HCT116 (cell line): ENCODE measurements around the gene RSRC1. TPM values are rescaled to one million over a fixed set of nuclear protein-coding genes. Genes with fewer than 3 reads are reported as not detected.

ENCODE experiments used
- ATAC-seq: fragments of 200-7000 bp; cut with Tn5 transposase; 2 replicates; pipeline ENCODE4 v1.9.1; 2020; ENCODE audit warnings: mild to moderate bottlenecking, moderate library complexity
- BruUV-seq: library from RNA; stranded (reverse); fragments of 400-500 nt; replicated peaks from 2 replicates; lab custom pipeline; 2021; lab: Mats Ljungman, UMichigan
- CTCF ChIA-PET: fragments of 300-600 bp; sonication (Branson Sonifier 250); formaldehyde crosslinking; loops from one replicate; lab custom pipeline; 2021; ENCODE audit warnings: antibody characterized with exemption; lab: Charles Lee
- POLR2A ChIA-PET: fragments of 300-600, 350-600 bp; sonication (Branson Sonifier 250); formaldehyde crosslinking; loops from one replicate; lab custom pipeline; 2021; ENCODE audit warnings: antibody characterized with exemption; lab: Charles Lee
- RAD21 ChIA-PET, 2 experiments: fragments of 300-600 bp; sonication (Branson Sonifier 250); formaldehyde crosslinking; loops; one replicate each; lab custom pipeline; 2023; ENCODE audit warnings: low total read pairs in 2 of 2; ENCODE audit not compliant: uncharacterized antibody in 2 of 2, unreplicated experiment in 2 of 2, low non-redundant PET in 1 of 2; lab: Charles Lee
- DNase-seq: peaks from one replicate; pipeline ENCODE4 v3.0.0-alpha.2; 2010; ENCODE audit warnings: low read depth, low spot score
- H2AFZ ChIP-seq: fragments of 200-600 bp; shearing (Covaris generic), sonication (generic); 2 replicates; pipeline ENCODE4 v1.6.1; 2017; ENCODE audit warnings: low read depth, mixed run types, mixed read lengths, antibody characterized with exemption, low read length; ENCODE audit not compliant: poor library complexity, severe bottlenecking
- H3K27ac ChIP-seq: 2 replicates; pipeline ENCODE4 v1.5.1; 2012; ENCODE audit warnings: low read depth, low read length
- H3K27me3 ChIP-seq: fragments of 200-600 bp; sonication (generic); 2 replicates; pipeline ENCODE4 v1.6.1; 2016; ENCODE audit warnings: mixed run types, low read length, mixed read lengths; ENCODE audit not compliant: insufficient read depth
- H3K36me3 ChIP-seq, 2 experiments: fragments of 200-500 bp in 1 of 2; fragments of 200-600 bp in 1 of 2; sonication (Bioruptor generic) in 1 of 2; sonication (generic) in 1 of 2; 2 replicates each; pipeline versions ENCODE4 v1.5.1 to v1.6.1; 2014 to 2016; ENCODE audit warnings: low read length in 2 of 2, inconsistent platforms in 1 of 2, mixed read lengths in 1 of 2, mixed run types in 1 of 2; ENCODE audit not compliant: insufficient read depth in 2 of 2, control insufficient read depth in 1 of 2
- H3K4me1 ChIP-seq, 2 experiments: fragments of 200-600 bp in 1 of 2; sonication (generic) in 1 of 2; 2 replicates each; pipeline versions ENCODE4 v1.5.1 to v1.6.1; 2012 to 2017; ENCODE audit warnings: low read length in 2 of 2, inconsistent platforms in 1 of 2, mild to moderate bottlenecking in 1 of 2, mixed read lengths in 1 of 2, mixed run types in 1 of 2, moderate library complexity in 1 of 2; ENCODE audit not compliant: insufficient read depth in 2 of 2, control insufficient read depth in 1 of 2
- H3K4me2 ChIP-seq: fragments of 200-600 bp; sonication (generic); 2 replicates; pipeline ENCODE4 v1.6.1; 2017; ENCODE audit warnings: mixed run types, low read length, mixed read lengths
- H3K4me3 ChIP-seq, 2 experiments: fragments of 200-600 bp in 1 of 2; sonication (generic) in 1 of 2; replicated peaks in 1 of 2; 2 replicates each; pipeline ENCODE4 v1.5.1; 2011 to 2016; ENCODE audit warnings: low read length in 2 of 2, control low read depth in 1 of 2, low read depth in 1 of 2, mild to moderate bottlenecking in 1 of 2, mixed read lengths in 1 of 2, mixed run types in 1 of 2
- H3K79me2 ChIP-seq: fragments of 200-600 bp; sonication (generic); 2 replicates; pipeline ENCODE4 v1.6.1; 2017; ENCODE audit warnings: mild to moderate bottlenecking, mixed run types, low read length, moderate library complexity, mixed read lengths; ENCODE audit not compliant: insufficient read depth
- H3K9ac ChIP-seq: fragments of 200-600 bp; sonication (generic); 2 replicates; pipeline ENCODE4 v1.6.1; 2016; ENCODE audit warnings: low read length, mixed read lengths
- H3K9me2 ChIP-seq: fragments of 200-600 bp; sonication (generic), shearing (Covaris generic); 2 replicates; pipeline ENCODE4 v1.6.1; 2017; ENCODE audit warnings: mixed run types, mild to moderate bottlenecking, moderate library complexity; ENCODE audit not compliant: insufficient read depth
- H3K9me3 ChIP-seq, 2 experiments: fragments of 200-500 bp in 1 of 2; fragments of 200-600 bp in 1 of 2; sonication (Bioruptor generic) in 1 of 2; sonication (generic) in 1 of 2; 2 replicates each; pipeline ENCODE4 v1.6.1; 2014 to 2017; ENCODE audit warnings: low read length in 2 of 2, mixed read lengths in 2 of 2, inconsistent platforms in 1 of 2, low read depth in 1 of 2, mild to moderate bottlenecking in 1 of 2, mixed run types in 1 of 2, moderate library complexity in 1 of 2; ENCODE audit not compliant: control insufficient read depth in 1 of 2, insufficient read depth in 1 of 2
- H4K20me1 ChIP-seq: fragments of 200-600 bp; sonication (generic), shearing (Covaris generic); 2 replicates; pipeline ENCODE4 v1.6.1; 2017; ENCODE audit warnings: mixed run types, mild to moderate bottlenecking, moderate library complexity; ENCODE audit not compliant: insufficient read depth
- CEBPB ChIP-seq: IDR thresholded peaks from 2 replicates; pipeline ENCODE4 v1.6.1; 2012; ENCODE audit warnings: low read depth
- CTCF ChIP-seq, 3 experiments: fragments of 200-600 bp in 1 of 3; sonication (generic) in 1 of 3; IDR thresholded peaks in 2 of 3; conservative IDR thresholded peaks in 1 of 3; 2 replicates each; pipeline ENCODE4 v1.5.1; 2012 to 2017; ENCODE audit warnings: low read depth in 2 of 3, low read length in 2 of 3, antibody characterized with exemption in 1 of 3, borderline replicate concordance in 1 of 3, control low read depth in 1 of 3, mild to moderate bottlenecking in 1 of 3, mixed read lengths in 1 of 3, mixed run types in 1 of 3, moderate library complexity in 1 of 3; ENCODE audit not compliant: insufficient read depth in 1 of 3
- EGR1 ChIP-seq: IDR thresholded peaks from 2 replicates; pipeline ENCODE4 v1.6.1; 2012; ENCODE audit warnings: low read depth
- EZH2phosphoT487 ChIP-seq: fragments of 200-600 bp; IDR thresholded peaks from 2 replicates; pipeline ENCODE4 v1.6.1; 2018; ENCODE audit warnings: antibody characterized with exemption, borderline replicate concordance
- POLR2A ChIP-seq: IDR thresholded peaks from 2 replicates; pipeline ENCODE4 v1.7.0; 2011; ENCODE audit warnings: borderline replicate concordance; ENCODE audit not compliant: insufficient read depth, insufficient read length; ENCODE audit errors: extremely low read depth
- POLR2AphosphoS5 ChIP-seq: IDR thresholded peaks from 2 replicates; pipeline ENCODE4 v1.6.1; 2011; ENCODE audit warnings: mild to moderate bottlenecking, low read depth, low read length, moderate library complexity
- RAD21 ChIP-seq: IDR thresholded peaks from 2 replicates; pipeline ENCODE4 v1.6.1; 2012; ENCODE audit warnings: low read depth, mild to moderate bottlenecking
- SIN3A ChIP-seq: IDR thresholded peaks from 2 replicates; pipeline ENCODE4 v1.6.1; 2012; ENCODE audit warnings: low read depth
- SRF ChIP-seq: IDR thresholded peaks from 2 replicates; pipeline ENCODE4 v1.6.1; 2012; ENCODE audit warnings: low read depth
- TCF7L2 ChIP-seq: IDR thresholded peaks from 2 replicates; pipeline ENCODE4 v1.7.0; 2011; ENCODE audit warnings: borderline replicate concordance, inconsistent platforms; ENCODE audit not compliant: insufficient read depth, insufficient read length; ENCODE audit errors: extremely low read depth
- ZFX ChIP-seq: fragments of 450-650 bp; IDR thresholded peaks from 2 replicates; pipeline ENCODE4 v1.6.1; 2017
- ZNF274 ChIP-seq: fragments of 200-500 bp; sonication (Bioruptor generic); IDR thresholded peaks from 2 replicates; pipeline ENCODE4 v1.6.1; 2014; ENCODE audit warnings: mild to moderate bottlenecking, low read depth, low read length, inconsistent platforms
- intact Hi-C: fragments of 100-400 bp; cut with micrococcal nuclease; formaldehyde crosslinking; loops from 2 replicates; pipeline ENCODE4 v1.10.0; 2022
- total RNA-seq: library from RNA; stranded (reverse); gene quantifications from one replicate; pipeline ENCODE4 v1.2.1, GENCODE V29; 2021; ENCODE audit not compliant: unreplicated experiment
- TF ChIP-seq, protein P1 (sequence below): IDR thresholded peaks from 2 replicates; pipeline ENCODE4 v1.6.1; 2012

The RSRC1 gene
- total RNA-seq, 1 experiment from 2014 or later = 37.1 TPM

GRCh38 chr3:158463556-158463955 lies 353.7 kb downstream of the RSRC1 start (continued):
- TF ChIP-seq CTCF (IDR thresholded peaks at IDR 0.05 in 2 of 3, conservative IDR thresholded peaks at IDR 0.05 in 1 of 3; ENCODE audit: borderline replicate concordance in 1 of 3, insufficient read depth in 1 of 3, low read depth in 2 of 3, low read length in 2 of 3) = no peak
- TF ChIP-seq POLR2AphosphoS5 = no peak
- TF ChIP-seq ZNF274 = no peak
- no peak for TF ChIP-seq EZH2phosphoT487
- TF ChIP-seq ZFX = no peak
- TF ChIP-seq SIN3A = no peak
- TF ChIP-seq, protein P1, sequence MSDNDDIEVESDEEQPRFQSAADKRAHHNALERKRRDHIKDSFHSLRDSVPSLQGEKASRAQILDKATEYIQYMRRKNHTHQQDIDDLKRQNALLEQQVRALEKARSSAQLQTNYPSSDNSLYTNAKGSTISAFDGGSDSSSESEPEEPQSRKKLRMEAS = no peak
- no peak for TF ChIP-seq CEBPB
- TF ChIP-seq RAD21 = no peak
- no peak for TF ChIP-seq EGR1
- no peak for TF ChIP-seq POLR2A
- no peak for TF ChIP-seq SRF

DNA sequence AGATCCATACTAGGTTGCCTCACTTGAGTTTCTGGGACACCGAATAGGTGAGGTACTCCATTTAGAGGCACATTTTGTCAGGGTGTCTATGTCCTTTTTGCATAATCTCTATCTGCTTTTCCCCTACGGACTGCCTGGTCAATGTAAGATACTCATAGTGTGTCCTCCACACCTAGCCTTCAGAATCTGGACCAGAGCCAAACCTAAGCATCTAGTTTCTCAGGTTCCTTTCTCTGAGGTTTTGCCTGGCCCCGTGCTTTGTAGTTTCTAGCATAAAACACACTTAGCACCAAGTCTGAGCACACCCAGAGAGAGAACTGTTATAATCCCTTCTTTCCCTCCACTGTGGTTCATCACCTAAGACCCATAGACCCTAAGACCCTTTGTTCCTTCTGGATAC lies 355.2 kb downstream of the RSRC1 start:
- Histone ChIP-seq H2AFZ (no peak overlapping the region), H3K79me2 (no peaks in the 10 kb centered on the region), H3K9ac (no peak overlapping the region), H3K27ac (no peak overlapping the region), H3K4me3 (no peak overlapping the region), H3K27me3 (no peaks in the 10 kb centered on the region), H3K4me1 (no peaks in the 10 kb centered on the region), H3K9me3 (no peaks in the 10 kb centered on the region), H3K9me2 (no peaks in the 10 kb centered on the region), H3K4me2 (no peak overlapping the region), H4K20me1 (no peaks in the 10 kb centered on the region), H3K36me3 (no peaks in the 10 kb centered on the region)
- ATAC-seq = no peak
- intact Hi-C loops = no loop called here
- BruUV-seq = no TSS peak
- TF ChIP-seq TCF7L2 = no peak
- ChIA-PET RAD21 (no interaction called here), CTCF (no interaction called here), POLR2A (no interaction called here)
- DNase-seq = no peak
